Keratinocyte (primary cell): Measurements from ENCODE around the gene USP8. TPM values are rescaled to one million over a fixed set of nuclear protein-coding genes. Genes with fewer than 3 reads are reported as not detected.

Experiments used
- DNase-seq: peaks from one replicate; pipeline ENCODE4 v3.0.0-alpha.2; 2011; ENCODE audit warnings: low read depth, missing footprints, low spot score
- FAIRE-seq: peaks from 2 replicates; lab custom pipeline; 2011; peaks lifted over from hg19 to GRCh38; lab: Jason Lieb, UNC
- H2AFZ ChIP-seq: 2 replicates; pipeline ENCODE4 v1.6.0; 2012; ENCODE audit warnings: low read length, control low read depth, inconsistent platforms; ENCODE audit not compliant: control insufficient read depth
- H3K27ac ChIP-seq: 2 replicates; pipeline ENCODE4 v1.5.1; 2011; ENCODE audit warnings: low read length; ENCODE audit not compliant: control insufficient read depth, insufficient read depth
- H3K27me3 ChIP-seq: 3 replicates; pipeline ENCODE4 v1.6.0; 2011; ENCODE audit warnings: low read length; ENCODE audit not compliant: control insufficient read depth, insufficient read depth; ENCODE audit errors: extremely low read depth
- H3K36me3 ChIP-seq, 2 experiments: 2 replicates in 1 of 2; 3 replicates in 1 of 2; pipeline ENCODE4 v1.5.1; 2011; ENCODE audit warnings: low read length in 2 of 2, mild to moderate bottlenecking in 1 of 2; ENCODE audit not compliant: control insufficient read depth in 2 of 2, insufficient read depth in 2 of 2; ENCODE audit errors: extremely low read depth in 1 of 2
- H3K4me1 ChIP-seq: 3 replicates; pipeline ENCODE4 v1.5.1; 2011; ENCODE audit warnings: low read length; ENCODE audit not compliant: control insufficient read depth, insufficient read depth; ENCODE audit errors: extremely low read depth
- H3K4me2 ChIP-seq: 3 replicates; pipeline ENCODE4 v1.6.0; 2011; ENCODE audit warnings: low read depth, low read length; ENCODE audit not compliant: control insufficient read depth, insufficient read depth; ENCODE audit errors: extremely low read depth
- H3K4me3 ChIP-seq, 3 experiments: fragments of 200-600 bp in 1 of 3; sonication (generic) in 1 of 3; 2 replicates in 2 of 3; 3 replicates in 1 of 3; pipeline ENCODE4 v1.5.1; 2011 to 2016; ENCODE audit warnings: low read length in 3 of 3, mild to moderate bottlenecking in 3 of 3, control low read depth in 2 of 3, inconsistent platforms in 1 of 3, low read depth in 1 of 3, mixed read lengths in 1 of 3, mixed run types in 1 of 3, moderate library complexity in 1 of 3; ENCODE audit not compliant: control insufficient read depth in 2 of 3, insufficient read depth in 2 of 3; ENCODE audit errors: extremely low read depth in 1 of 3
- H3K79me2 ChIP-seq: 2 replicates; pipeline ENCODE4 v1.6.0; 2012; ENCODE audit warnings: low read length; ENCODE audit not compliant: control insufficient read depth, insufficient read depth
- H3K9ac ChIP-seq: 3 replicates; pipeline ENCODE4 v1.6.0; 2011; ENCODE audit warnings: low read length; ENCODE audit not compliant: control insufficient read depth, insufficient read depth; ENCODE audit errors: extremely low read depth
- H3K9me1 ChIP-seq: 3 replicates; pipeline ENCODE4 v1.6.0; 2011; ENCODE audit warnings: low read length; ENCODE audit not compliant: control insufficient read depth, insufficient read depth; ENCODE audit errors: extremely low read depth
- H3K9me3 ChIP-seq: 2 replicates; pipeline ENCODE4 v1.5.1; 2012; ENCODE audit warnings: low read depth, low read length; ENCODE audit not compliant: control insufficient read depth
- H4K20me1 ChIP-seq: 3 replicates; pipeline ENCODE4 v1.6.0; 2011; ENCODE audit warnings: low read length; ENCODE audit not compliant: control insufficient read depth, insufficient read depth; ENCODE audit errors: extremely low read depth
- CTCF ChIP-seq, 3 experiments: IDR thresholded peaks in 1 of 3; conservative IDR thresholded peaks in 1 of 3; optimal IDR thresholded peaks in 1 of 3; 2 replicates in 2 of 3; 3 replicates in 1 of 3; pipeline versions ENCODE3 to v1.5.1; 2011; ENCODE audit warnings: low read length in 3 of 3, mild to moderate bottlenecking in 3 of 3, moderate library complexity in 2 of 3, control low read depth in 1 of 3, inconsistent platforms in 1 of 3; ENCODE audit not compliant: insufficient read depth in 2 of 3; ENCODE audit errors: extremely low read depth in 1 of 3
- EZH2 ChIP-seq: IDR thresholded peaks from one replicate; pipeline ENCODE4 v1.6.1; 2012; ENCODE audit warnings: inconsistent platforms, mild to moderate bottlenecking, low read length, moderate library complexity
- dilution Hi-C: fragments of 300-500 bp; cut with MboI; formaldehyde crosslinking; loops from one replicate; pipeline ENCODE4 v1.7.0; 2020; ENCODE audit warnings: low sequenced_read_pairs; ENCODE audit not compliant: extremely low pct_ligation_motif_present
- polyA plus RNA-seq, 5 experiments: library from polyadenylated mRNA; depleted of rRNA in 3 of 5; stranded (reverse) in 3 of 5; stranded (forward) in 1 of 5; unstranded in 1 of 5; fragments of >200 nt; gene quantifications; 1 replicate in 1 of 5; 2 replicates in 3 of 5; 3 replicates in 1 of 5; pipeline versions ENCODE4 v1.2.1 to v1.2.3, GENCODE V29; 2011 to 2012; ENCODE audit warnings: missing spikeins in 2 of 5, low read depth in 1 of 5, low replicate concordance in 1 of 5

The USP8 gene
- polyA plus RNA-seq, 1 donor (not counting 4 experiments of a cell fraction or from before 2014, with no cell fraction given) = 47.4 TPM

GRCh38 chr15:50458348-50459112 lies 34.3 kb downstream of the USP8 start:
- Histone ChIP-seq H3K79me2 (no peaks in the 10 kb centered on the region), H3K4me3 (no peak overlapping the region), H3K4me1 (no peaks in the 10 kb centered on the region), H3K27me3 (no peaks in the 10 kb centered on the region), H2AFZ (no peak overlapping the region), H3K9me1 (no peaks in the 10 kb centered on the region), H3K9ac (no peak overlapping the region), H3K9me3 (no peaks in the 10 kb centered on the region), H3K4me2 (no peak overlapping the region), H3K36me3 (peaks cover 0 to 11% of the 10 kb centered on the region in 2 experiments), H4K20me1 (no peaks in the 10 kb centered on the region), H3K27ac (no peak overlapping the region)
- DNase-seq (no peak), FAIRE-seq (no peak)
- dilution Hi-C loops = no loop called here
- TF ChIP-seq CTCF (optimal IDR thresholded peaks at IDR 0.05 in 1 of 3, IDR thresholded peaks at IDR 0.05 in 1 of 3, conservative IDR thresholded peaks at IDR 0.05 in 1 of 3; ENCODE audit: extremely low read depth in 1 of 3, insufficient read depth in 2 of 3, low read length in 3 of 3) = no peak
- TF ChIP-seq EZH2 = no peak

DNA sequence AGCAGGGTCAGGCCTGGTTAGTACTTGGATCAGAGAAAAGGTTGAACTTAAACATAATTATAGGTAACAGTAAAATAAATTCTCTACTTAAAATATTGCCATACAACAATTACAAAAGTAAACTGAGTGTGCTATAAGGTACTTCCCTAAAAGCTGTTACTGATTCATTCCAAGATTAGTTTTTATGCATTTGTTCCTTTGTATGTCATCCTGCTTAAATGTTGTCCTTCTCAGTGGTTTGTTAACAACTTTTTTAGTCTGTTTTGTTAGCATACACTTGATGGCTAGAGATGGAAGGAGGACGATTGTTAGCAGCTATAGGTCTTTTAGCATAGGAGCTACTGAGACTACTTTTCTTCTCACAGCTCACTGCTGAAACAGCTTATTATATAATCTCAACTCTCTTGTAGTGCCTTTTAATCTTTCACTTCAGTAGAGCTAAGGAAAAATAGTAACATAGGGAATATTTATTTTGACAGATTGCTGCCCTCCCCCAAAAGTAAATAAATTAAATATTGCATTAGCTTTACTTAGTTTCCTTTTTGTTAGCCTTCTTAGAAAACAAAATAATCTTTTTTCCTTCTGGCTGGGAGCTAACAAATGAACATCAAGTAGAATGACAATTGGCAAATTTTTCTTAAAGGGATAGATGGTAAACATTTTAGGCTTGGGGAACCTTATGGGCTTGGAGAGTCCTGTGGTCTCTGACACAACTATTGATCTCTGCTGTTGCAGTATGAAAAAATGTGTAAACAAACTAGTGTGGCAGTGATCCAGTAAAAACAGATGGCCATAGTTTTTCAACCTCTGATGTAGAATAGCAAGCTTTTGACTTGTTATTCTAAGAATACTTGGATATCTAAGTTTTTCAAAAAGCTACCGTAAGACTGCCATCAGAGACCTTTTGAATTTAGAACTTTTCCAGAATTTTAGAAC lies 39.5 kb downstream of the USP8 start:
- Histone ChIP-seq H3K4me1 (no peaks in the 10 kb centered on the region), H3K9me3 (no peaks in the 10 kb centered on the region), H3K27ac (no peak overlapping the region), H3K4me2 (no peak overlapping the region), H3K4me3 (no peak overlapping the region), H3K79me2 (no peaks in the 10 kb centered on the region), H2AFZ (no peak overlapping the region), H3K36me3 (peaks cover 0 to 6% of the 10 kb centered on the region in 2 experiments), H3K9me1 (no peaks in the 10 kb centered on the region), H3K9ac (no peak overlapping the region), H4K20me1 (no peaks in the 10 kb centered on the region), H3K27me3 (no peaks in the 10 kb centered on the region)
- no peak for TF ChIP-seq EZH2
- no peak for TF ChIP-seq CTCF (optimal IDR thresholded peaks at IDR 0.05 in 1 of 3, IDR thresholded peaks at IDR 0.05 in 1 of 3, conservative IDR thresholded peaks at IDR 0.05 in 1 of 3; ENCODE audit: extremely low read depth in 1 of 3, insufficient read depth in 2 of 3, low read length in 3 of 3)
- dilution Hi-C loops = no loop called here
- FAIRE-seq = no peak
- DNase-seq = no peak
